ENCODE results near the gene GALNTL6.

GRCh38 chr4:172356016-172356415 is 542.8 kb downstream of the GALNTL6 start:
- no peak for TF ChIP-seq EZH2 (IDR thresholded peaks at IDR 0.05; ENCODE audit: borderline replicate concordance, insufficient read depth, low read depth, low read length, poor library complexity, severe bottlenecking)
- TF ChIP-seq CTCF (IDR thresholded peaks at IDR 0.05): no peak
